ENCODE results near the gene FRMD8. TPM values are rescaled to one million over a fixed set of nuclear protein-coding genes. Genes with fewer than 3 reads are reported as not detected.
A peak's percentile ranks its signal among the peaks of the same experiment; 100 is the strongest.

FRMD8 gene
- total RNA-seq, 1 donor from 2014 or later = 70.6 TPM

- no peak overlapping the region for H3K27ac Mint-ChIP-seq
- DNase-seq (no peak), ATAC-seq (ENCODE audit: low read depth) (no peak)
- intact Hi-C loops (cut with micrococcal nuclease) = no loop called here
- POLR2A ChIA-PET = interaction anchor here (1.1 to 5.0 kb wide), 4 partner anchors 14 to 70 kb away, joined by 4 to 64 read pairs (median 6); partner anchors contain the start of gene MALAT1
- no peak overlapping the region for H3K4me3 Mint-ChIP-seq
- TF ChIP-seq, protein P1, sequence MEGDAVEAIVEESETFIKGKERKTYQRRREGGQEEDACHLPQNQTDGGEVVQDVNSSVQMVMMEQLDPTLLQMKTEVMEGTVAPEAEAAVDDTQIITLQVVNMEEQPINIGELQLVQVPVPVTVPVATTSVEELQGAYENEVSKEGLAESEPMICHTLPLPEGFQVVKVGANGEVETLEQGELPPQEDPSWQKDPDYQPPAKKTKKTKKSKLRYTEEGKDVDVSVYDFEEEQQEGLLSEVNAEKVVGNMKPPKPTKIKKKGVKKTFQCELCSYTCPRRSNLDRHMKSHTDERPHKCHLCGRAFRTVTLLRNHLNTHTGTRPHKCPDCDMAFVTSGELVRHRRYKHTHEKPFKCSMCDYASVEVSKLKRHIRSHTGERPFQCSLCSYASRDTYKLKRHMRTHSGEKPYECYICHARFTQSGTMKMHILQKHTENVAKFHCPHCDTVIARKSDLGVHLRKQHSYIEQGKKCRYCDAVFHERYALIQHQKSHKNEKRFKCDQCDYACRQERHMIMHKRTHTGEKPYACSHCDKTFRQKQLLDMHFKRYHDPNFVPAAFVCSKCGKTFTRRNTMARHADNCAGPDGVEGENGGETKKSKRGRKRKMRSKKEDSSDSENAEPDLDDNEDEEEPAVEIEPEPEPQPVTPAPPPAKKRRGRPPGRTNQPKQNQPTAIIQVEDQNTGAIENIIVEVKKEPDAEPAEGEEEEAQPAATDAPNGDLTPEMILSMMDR (IDR thresholded peaks at IDR 0.05) = no peak
- CTCF ChIA-PET = no interaction called here
- H3K36me3 Mint-ChIP-seq (ENCODE audit: low read depth) = peaks cover 44% of the 10 kb centered on the region
- H3K4me1 Mint-ChIP-seq = peaks cover 61% of the 10 kb centered on the region
- no peaks in the 10 kb centered on the region for H3K27me3 Mint-ChIP-seq
- H3K9me3 Mint-ChIP-seq = no peaks in the 10 kb centered on the region
Observed at GRCh38 chr11:65434667-65435410, 48.4 kb downstream of the FRMD8 start.

GRCh38 chr11:65435411-65435931 is 49.0 kb downstream of the FRMD8 start:
- H3K4me1 Mint-ChIP-seq = peaks cover 61% of the 10 kb centered on the region
- ChIA-PET CTCF (no interaction called here), POLR2A (interaction anchor here (1.1 to 5.0 kb wide), 6 partner anchors 10 to 63 kb away, joined by 3 to 64 read pairs (median 7); partner anchors contain the start of genes MALAT1 and NEAT1)
- intact Hi-C loops (cut with micrococcal nuclease) = no loop called here
- ATAC-seq (ENCODE audit: low read depth) = no peak
- DNase-seq = no peak
- peaks cover 42% of the 10 kb centered on the region for H3K36me3 Mint-ChIP-seq (ENCODE audit: low read depth)
- H3K27me3 Mint-ChIP-seq = no peaks in the 10 kb centered on the region
- no peak overlapping the region for H3K27ac Mint-ChIP-seq
- H3K9me3 Mint-ChIP-seq = no peaks in the 10 kb centered on the region
- no peak overlapping the region for H3K4me3 Mint-ChIP-seq
- TF ChIP-seq, protein P1 (IDR thresholded peaks at IDR 0.05) = no peak

DNA sequence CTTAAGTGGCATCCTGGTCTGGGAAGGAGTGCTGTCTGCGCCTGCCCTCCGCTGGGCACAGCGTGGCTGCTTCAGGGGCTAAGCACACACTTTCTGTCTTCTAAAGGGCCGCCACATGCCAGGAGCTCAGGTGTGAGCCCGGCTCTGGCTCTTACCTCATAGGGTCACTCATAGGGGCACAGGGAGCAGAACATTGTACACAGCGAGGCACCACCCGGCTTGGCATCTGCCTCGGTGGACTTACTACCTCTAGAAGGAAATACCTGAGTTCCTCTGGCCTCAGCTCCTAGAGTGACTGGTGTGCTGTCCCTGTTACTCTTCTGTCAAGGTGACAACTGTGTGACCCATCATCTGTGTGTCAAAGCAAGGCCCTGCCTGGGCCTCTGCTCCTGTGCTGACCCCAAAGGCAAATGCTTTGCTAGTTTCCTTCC is 49.6 kb downstream of the FRMD8 start:
- DNase-seq = no peak
- POLR2A ChIA-PET = interaction anchor here (1.1 to 5.0 kb wide), 7 partner anchors 10 to 63 kb away, joined by 3 to 64 read pairs (median 6); partner anchors contain the start of genes MALAT1 and NEAT1
- TF ChIP-seq, protein P1 (IDR thresholded peaks at IDR 0.05) = no peak
- H3K4me3 Mint-ChIP-seq = no peak overlapping the region
- peaks cover 44% of the 10 kb centered on the region for H3K36me3 Mint-ChIP-seq (ENCODE audit: low read depth)
- peaks cover 61% of the 10 kb centered on the region for H3K4me1 Mint-ChIP-seq
- CTCF ChIA-PET = no interaction called here
- H3K27ac Mint-ChIP-seq = peak overlapping the region; percentile 26
- no peaks in the 10 kb centered on the region for H3K9me3 Mint-ChIP-seq
- H3K27me3 Mint-ChIP-seq = no peaks in the 10 kb centered on the region
- intact Hi-C loops (cut with micrococcal nuclease) = no loop called here
- no peak for ATAC-seq (ENCODE audit: low read depth)

- Mint-ChIP-seq H3K27me3 (no peaks in the 10 kb centered on the region), H3K4me3 (no peak overlapping the region), H3K36me3 (ENCODE audit: low read depth) (peaks cover 44% of the 10 kb centered on the region), H3K9me3 (no peaks in the 10 kb centered on the region), H3K27ac (peak overlapping the region; percentile 26), H3K4me1 (peaks cover 62% of the 10 kb centered on the region)
- TF ChIP-seq, protein P1 (IDR thresholded peaks at IDR 0.05) = no peak
- ChIA-PET POLR2A (interaction anchor here (0.7 to 5.0 kb wide), 12 partner anchors 11 to 69 kb away, joined by 3 to 64 read pairs (median 4); partner anchors contain the start of genes MALAT1 and NEAT1), CTCF (interaction anchor here (0.6 to 1.3 kb wide), 6 partner anchors 12 to 161 kb away, joined by 3 read pairs; no protein-coding TSS in a partner anchor)
- DNase-seq (no peak), ATAC-seq (ENCODE audit: low read depth) (no peak)
- intact Hi-C loops (cut with micrococcal nuclease) = no loop called here
Observed at GRCh38 chr11:65436412-65437032, 50.1 kb downstream of the FRMD8 start.
